ENCODE results near the gene HAPSTR1. TPM values are rescaled to one million over a fixed set of nuclear protein-coding genes. Genes with fewer than 3 reads are reported as not detected.

The HAPSTR1 gene
- total RNA-seq, 1 donor, result 86.8 TPM

DNA sequence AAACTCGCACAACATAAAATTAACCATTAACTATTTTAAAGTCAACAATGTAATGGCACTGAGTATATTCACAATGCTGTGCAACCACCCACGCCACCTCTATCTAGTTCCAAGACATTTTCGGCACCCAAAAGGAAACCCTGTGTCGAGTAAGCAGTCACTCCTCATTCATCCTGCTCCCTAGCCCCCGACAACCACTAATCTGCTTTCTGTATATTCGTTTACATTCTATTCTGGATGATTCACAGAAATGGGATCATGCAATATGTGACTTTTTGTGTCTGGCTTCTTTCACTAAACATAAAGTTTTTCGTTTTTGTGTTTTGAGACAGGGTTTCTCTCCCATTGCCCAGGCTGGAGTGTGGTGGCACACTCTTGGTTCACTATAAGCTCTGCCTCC is 42.2 kb upstream of the HAPSTR1 start:
- no peak overlapping the region for H3K4me3 ChIP-seq (ENCODE audit: low read depth, low read length)
- DNase-seq (ENCODE audit: low read depth), result peak; percentile 92
- TF ChIP-seq, protein P1, sequence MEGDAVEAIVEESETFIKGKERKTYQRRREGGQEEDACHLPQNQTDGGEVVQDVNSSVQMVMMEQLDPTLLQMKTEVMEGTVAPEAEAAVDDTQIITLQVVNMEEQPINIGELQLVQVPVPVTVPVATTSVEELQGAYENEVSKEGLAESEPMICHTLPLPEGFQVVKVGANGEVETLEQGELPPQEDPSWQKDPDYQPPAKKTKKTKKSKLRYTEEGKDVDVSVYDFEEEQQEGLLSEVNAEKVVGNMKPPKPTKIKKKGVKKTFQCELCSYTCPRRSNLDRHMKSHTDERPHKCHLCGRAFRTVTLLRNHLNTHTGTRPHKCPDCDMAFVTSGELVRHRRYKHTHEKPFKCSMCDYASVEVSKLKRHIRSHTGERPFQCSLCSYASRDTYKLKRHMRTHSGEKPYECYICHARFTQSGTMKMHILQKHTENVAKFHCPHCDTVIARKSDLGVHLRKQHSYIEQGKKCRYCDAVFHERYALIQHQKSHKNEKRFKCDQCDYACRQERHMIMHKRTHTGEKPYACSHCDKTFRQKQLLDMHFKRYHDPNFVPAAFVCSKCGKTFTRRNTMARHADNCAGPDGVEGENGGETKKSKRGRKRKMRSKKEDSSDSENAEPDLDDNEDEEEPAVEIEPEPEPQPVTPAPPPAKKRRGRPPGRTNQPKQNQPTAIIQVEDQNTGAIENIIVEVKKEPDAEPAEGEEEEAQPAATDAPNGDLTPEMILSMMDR (IDR thresholded peaks at IDR 0.05; ENCODE audit: insufficient read depth, low read depth, low read length), result no peak

DNA sequence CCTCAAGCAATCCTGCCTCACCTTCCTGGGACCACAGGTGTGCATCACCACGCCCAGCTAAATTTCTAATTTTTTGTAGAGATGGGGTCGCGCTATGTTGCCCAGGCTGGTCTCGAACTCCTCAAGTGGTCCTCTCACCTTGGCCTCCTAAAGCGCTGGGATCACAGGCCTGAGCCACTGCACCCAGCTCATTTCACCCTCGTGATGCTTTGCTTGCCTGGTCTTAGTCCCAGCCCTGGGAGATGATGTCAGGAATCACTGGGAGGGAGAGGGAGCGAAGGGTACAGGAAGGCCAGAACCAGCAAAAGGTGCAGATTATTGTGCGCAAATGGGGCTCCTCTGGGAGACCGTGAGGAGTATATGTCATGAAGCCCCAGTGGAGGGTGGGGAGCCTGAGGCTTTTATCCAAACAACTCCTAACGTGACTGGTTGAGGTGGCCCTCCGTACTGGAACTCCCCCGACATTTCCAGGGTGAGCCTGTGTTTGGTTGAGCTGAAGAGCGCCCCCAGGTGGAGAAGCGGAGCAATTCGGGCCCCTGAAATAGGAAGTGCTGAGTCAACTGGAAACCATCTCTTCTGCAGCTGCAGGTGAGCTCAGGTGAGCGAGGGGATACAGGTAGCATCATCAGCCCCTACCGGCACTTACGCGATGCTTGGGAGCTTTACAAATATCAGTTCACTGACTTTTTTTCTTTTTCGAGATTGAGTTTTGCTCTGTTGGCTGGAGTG is 41.2 kb upstream of the HAPSTR1 start:
- H3K4me3 ChIP-seq (ENCODE audit: low read depth, low read length), result no peak overlapping the region
- TF ChIP-seq, protein P1 (IDR thresholded peaks at IDR 0.05; ENCODE audit: insufficient read depth, low read depth, low read length), result peak; percentile 60
- DNase-seq (ENCODE audit: low read depth), result no peak

DNA sequence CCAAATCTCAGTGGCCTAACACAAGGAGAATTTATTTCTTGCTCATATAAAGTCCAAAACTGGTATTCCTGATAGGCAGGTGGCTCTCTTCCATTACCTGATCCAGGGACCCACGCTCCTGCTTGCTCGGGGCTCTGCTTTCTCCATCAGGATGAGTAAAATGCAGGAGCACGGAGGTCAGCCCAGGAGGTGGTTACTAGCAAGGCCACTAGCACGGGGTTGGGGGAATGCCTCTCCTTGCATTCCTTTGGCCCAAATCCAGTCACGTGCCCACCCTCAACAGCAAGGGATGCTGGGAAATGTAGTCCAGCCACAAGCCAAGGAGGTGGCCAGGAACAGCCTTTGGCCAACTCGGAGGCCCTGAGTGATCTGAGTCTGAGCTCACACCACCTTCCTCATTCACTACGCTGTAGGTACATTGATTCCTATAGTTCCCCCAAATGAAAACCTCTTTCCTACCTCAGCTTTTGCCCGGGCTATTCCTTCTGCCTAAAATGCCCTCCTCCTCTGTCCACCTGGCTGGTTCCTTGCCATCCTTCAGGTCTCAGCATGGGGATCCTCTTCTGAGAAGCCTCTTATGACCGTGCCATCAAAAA is 38.3 kb upstream of the HAPSTR1 start:
- TF ChIP-seq, protein P1 (IDR thresholded peaks at IDR 0.05; ENCODE audit: insufficient read depth, low read depth, low read length), result no peak
- peak overlapping the region; percentile 23 for H3K4me3 ChIP-seq (ENCODE audit: low read depth, low read length)
- DNase-seq (ENCODE audit: low read depth), result peak; percentile 88

DNA sequence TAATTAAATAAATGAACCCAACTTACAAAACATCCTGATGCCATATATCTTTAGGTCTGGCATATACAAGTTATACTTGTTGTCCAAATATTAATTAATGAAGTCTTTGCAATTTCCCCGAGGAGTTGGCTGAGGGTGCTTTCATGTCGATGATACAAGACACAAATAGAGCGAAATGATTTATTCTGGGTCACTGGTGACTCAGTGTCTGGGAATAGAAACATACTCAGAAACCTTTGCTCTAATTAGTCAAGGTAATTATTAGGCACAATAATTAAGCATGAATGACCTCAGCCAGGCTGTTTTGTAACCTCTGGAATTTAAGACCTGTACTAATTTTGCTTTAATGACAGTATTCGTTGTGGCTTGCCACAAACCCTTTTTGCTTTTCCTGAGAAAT is 37.0 kb upstream of the HAPSTR1 start:
- no peak overlapping the region for H3K4me3 ChIP-seq (ENCODE audit: low read depth, low read length)
- TF ChIP-seq, protein P1 (IDR thresholded peaks at IDR 0.05; ENCODE audit: insufficient read depth, low read depth, low read length), result no peak
- no peak for DNase-seq (ENCODE audit: low read depth)

DNA sequence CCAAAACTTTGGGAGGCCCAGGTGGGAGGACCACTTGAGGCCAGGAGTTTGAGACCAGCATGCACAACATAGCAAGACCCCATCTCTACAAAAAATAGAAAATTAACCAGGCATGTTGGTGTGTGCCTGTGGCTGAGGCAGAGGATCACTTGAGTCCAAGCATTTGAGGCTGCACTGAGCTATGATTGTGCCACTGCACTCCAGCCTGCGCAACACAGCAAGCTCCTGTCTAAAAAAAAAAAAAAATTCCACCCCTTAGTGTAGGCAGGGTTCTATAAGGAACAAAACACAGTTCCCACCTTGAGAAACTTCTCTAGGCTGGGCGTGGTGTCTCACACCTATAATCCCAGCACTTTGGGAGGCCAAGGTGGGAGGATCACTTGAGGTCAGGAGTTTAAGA is 36.3 kb upstream of the HAPSTR1 start:
- TF ChIP-seq, protein P1 (IDR thresholded peaks at IDR 0.05; ENCODE audit: insufficient read depth, low read depth, low read length), result no peak
- no peak overlapping the region for H3K4me3 ChIP-seq (ENCODE audit: low read depth, low read length)
- no peak for DNase-seq (ENCODE audit: low read depth)

DNA sequence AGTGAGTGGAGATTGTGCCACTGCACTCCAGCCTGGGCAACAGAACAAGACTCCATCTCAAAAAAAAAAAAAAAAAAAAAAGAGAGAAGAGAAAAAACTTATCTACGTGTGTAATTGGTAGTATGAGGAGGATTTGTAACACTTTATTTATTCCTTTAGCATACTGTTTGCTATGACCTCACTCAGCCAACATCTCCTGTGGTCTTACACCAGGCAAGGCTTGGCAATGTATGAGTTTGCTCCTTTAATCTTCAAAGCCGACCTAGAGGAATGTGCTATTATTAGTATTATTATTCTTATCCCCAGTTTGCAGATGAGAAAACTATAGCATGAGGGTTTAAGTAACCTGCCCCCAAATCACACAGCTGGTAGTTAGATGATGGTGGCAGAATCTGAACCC is 35.8 kb upstream of the HAPSTR1 start:
- TF ChIP-seq, protein P1 (IDR thresholded peaks at IDR 0.05; ENCODE audit: insufficient read depth, low read depth, low read length), result no peak
- DNase-seq (ENCODE audit: low read depth), result no peak
- H3K4me3 ChIP-seq (ENCODE audit: low read depth, low read length), result no peak overlapping the region
